Astrocyte (in vitro differentiated cells and primary cell): ENCODE data around the gene C5orf34. TPM values are rescaled to one million over a fixed set of nuclear protein-coding genes. Genes with fewer than 3 reads are reported as not detected.
A peak's percentile ranks its signal among the peaks of the same experiment; 100 is the strongest.

Experiments used
- DNase-seq: peaks from one replicate; pipeline ENCODE4 v3.0.0-alpha.2; 2010; ENCODE audit warnings: low read depth
- FAIRE-seq: peaks from 2 replicates; lab custom pipeline; 2011; peaks lifted over from hg19 to GRCh38; lab: Jason Lieb, UNC
- H2AFZ ChIP-seq: 2 replicates; pipeline ENCODE4 v1.6.0; 2012; ENCODE audit warnings: low read depth, low read length, inconsistent platforms
- H3K27ac ChIP-seq: 2 replicates; pipeline ENCODE4 v1.5.1; 2011; ENCODE audit warnings: low read depth, low read length, inconsistent platforms
- H3K27me3 ChIP-seq: 2 replicates; pipeline ENCODE4 v1.6.0; 2011; ENCODE audit warnings: low read length, inconsistent platforms; ENCODE audit not compliant: insufficient read depth
- H3K36me3 ChIP-seq: 2 replicates; pipeline ENCODE4 v1.5.1; 2011; ENCODE audit warnings: low read length, inconsistent platforms; ENCODE audit not compliant: insufficient read depth
- H3K4me1 ChIP-seq: 2 replicates; pipeline ENCODE4 v1.5.1; 2011; ENCODE audit warnings: low read length, inconsistent platforms; ENCODE audit not compliant: insufficient read depth
- H3K4me2 ChIP-seq: 2 replicates; pipeline ENCODE4 v1.6.0; 2012; ENCODE audit warnings: low read length, inconsistent platforms
- H3K4me3 ChIP-seq: 2 replicates; pipeline ENCODE4 v1.5.1; 2011; ENCODE audit warnings: low read depth, mild to moderate bottlenecking, low read length, inconsistent platforms; ENCODE audit not compliant: insufficient read depth
- H3K79me2 ChIP-seq: 2 replicates; pipeline ENCODE4 v1.6.0; 2012; ENCODE audit warnings: mild to moderate bottlenecking, low read length, inconsistent platforms; ENCODE audit not compliant: insufficient read depth
- H3K9ac ChIP-seq: 2 replicates; pipeline ENCODE4 v1.6.0; 2012; ENCODE audit warnings: mild to moderate bottlenecking, low read length, inconsistent platforms
- H3K9me3 ChIP-seq: 2 replicates; pipeline ENCODE4 v1.5.1; 2012; ENCODE audit warnings: low read depth, mild to moderate bottlenecking, low read length, inconsistent platforms; ENCODE audit not compliant: insufficient read depth
- H4K20me1 ChIP-seq: 2 replicates; pipeline ENCODE4 v1.6.0; 2012; ENCODE audit warnings: low read length, inconsistent platforms; ENCODE audit not compliant: insufficient read depth
- H3K27ac Mint-ChIP-seq: one replicate; pipeline ENCODE4 v1.8.0; 2021; ENCODE audit warnings: mild to moderate bottlenecking, mixed read lengths; ENCODE audit not compliant: unreplicated experiment
- H3K27me3 Mint-ChIP-seq: one replicate; pipeline ENCODE4 v1.8.0; 2021; ENCODE audit warnings: low read depth, mixed read lengths; ENCODE audit not compliant: unreplicated experiment
- H3K36me3 Mint-ChIP-seq: one replicate; pipeline ENCODE4 v1.8.0; 2021; ENCODE audit warnings: low read depth, mixed read lengths; ENCODE audit not compliant: unreplicated experiment
- H3K4me1 Mint-ChIP-seq: one replicate; pipeline ENCODE4 v1.8.0; 2021; ENCODE audit warnings: low read depth, mixed read lengths; ENCODE audit not compliant: unreplicated experiment
- H3K4me3 Mint-ChIP-seq: one replicate; pipeline ENCODE4 v1.8.0; 2021; ENCODE audit warnings: mild to moderate bottlenecking, moderate library complexity, mixed read lengths; ENCODE audit not compliant: unreplicated experiment
- H3K9me3 Mint-ChIP-seq: one replicate; pipeline ENCODE4 v1.8.0; 2021; ENCODE audit warnings: mild to moderate bottlenecking, mixed read lengths; ENCODE audit not compliant: unreplicated experiment
- EZH2 ChIP-seq: IDR thresholded peaks from 2 replicates; pipeline ENCODE4 v1.6.1; 2012; ENCODE audit warnings: mild to moderate bottlenecking, low read length, inconsistent platforms; ENCODE audit not compliant: insufficient read depth
- total RNA-seq: library from RNA; stranded (reverse); gene quantifications from 2 replicates; pipeline ENCODE4 v1.2.1, GENCODE V29; 2021
- TF ChIP-seq, protein P1 (sequence below): IDR thresholded peaks from 2 replicates; pipeline ENCODE4 v1.5.1; 2011; ENCODE audit warnings: low read depth, mild to moderate bottlenecking, inconsistent platforms, low read length, moderate library complexity; ENCODE audit not compliant: insufficient read depth

The C5orf34 gene
- total RNA-seq, 1 donor from 2014 or later: 3.3 TPM

DNA sequence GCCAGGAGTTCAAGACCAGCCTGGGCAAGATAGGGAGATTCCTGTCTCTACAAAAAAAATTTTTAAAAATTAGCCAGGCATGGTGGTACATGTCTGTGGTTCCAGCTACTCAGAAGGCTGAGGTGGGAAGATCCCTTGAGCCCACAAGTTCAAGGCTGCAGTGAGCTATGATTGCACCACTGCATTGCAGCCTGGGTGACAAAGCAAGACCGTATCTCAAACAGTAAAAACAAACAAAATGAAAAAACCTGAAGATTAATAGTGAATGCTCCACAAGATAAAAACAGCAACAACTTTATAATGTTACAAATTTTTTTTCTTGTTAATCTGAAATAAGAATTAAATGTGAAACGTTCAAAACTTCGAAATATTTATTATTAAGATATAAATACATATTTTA lies 28.6 kb downstream of the C5orf34 start:
- Histone ChIP-seq H3K9me3 (no peaks in the 10 kb centered on the region), H3K36me3 (no peaks in the 10 kb centered on the region), H3K4me2 (no peak overlapping the region), H3K79me2 (peaks cover 21% of the 10 kb centered on the region), H3K27me3 (no peaks in the 10 kb centered on the region), H3K9ac (no peak overlapping the region), H4K20me1 (no peaks in the 10 kb centered on the region), H3K27ac (no peak overlapping the region), H3K4me3 (no peak overlapping the region), H3K4me1 (peaks cover 5% of the 10 kb centered on the region), H2AFZ (no peak overlapping the region)
- Mint-ChIP-seq H3K36me3 (no peaks in the 10 kb centered on the region), H3K9me3 (no peaks in the 10 kb centered on the region), H3K27ac (no peak overlapping the region), H3K4me1 (peaks cover 8% of the 10 kb centered on the region), H3K27me3 (no peaks in the 10 kb centered on the region), H3K4me3 (no peak overlapping the region)
- FAIRE-seq (no peak), DNase-seq (no peak)
- TF ChIP-seq, protein P1, sequence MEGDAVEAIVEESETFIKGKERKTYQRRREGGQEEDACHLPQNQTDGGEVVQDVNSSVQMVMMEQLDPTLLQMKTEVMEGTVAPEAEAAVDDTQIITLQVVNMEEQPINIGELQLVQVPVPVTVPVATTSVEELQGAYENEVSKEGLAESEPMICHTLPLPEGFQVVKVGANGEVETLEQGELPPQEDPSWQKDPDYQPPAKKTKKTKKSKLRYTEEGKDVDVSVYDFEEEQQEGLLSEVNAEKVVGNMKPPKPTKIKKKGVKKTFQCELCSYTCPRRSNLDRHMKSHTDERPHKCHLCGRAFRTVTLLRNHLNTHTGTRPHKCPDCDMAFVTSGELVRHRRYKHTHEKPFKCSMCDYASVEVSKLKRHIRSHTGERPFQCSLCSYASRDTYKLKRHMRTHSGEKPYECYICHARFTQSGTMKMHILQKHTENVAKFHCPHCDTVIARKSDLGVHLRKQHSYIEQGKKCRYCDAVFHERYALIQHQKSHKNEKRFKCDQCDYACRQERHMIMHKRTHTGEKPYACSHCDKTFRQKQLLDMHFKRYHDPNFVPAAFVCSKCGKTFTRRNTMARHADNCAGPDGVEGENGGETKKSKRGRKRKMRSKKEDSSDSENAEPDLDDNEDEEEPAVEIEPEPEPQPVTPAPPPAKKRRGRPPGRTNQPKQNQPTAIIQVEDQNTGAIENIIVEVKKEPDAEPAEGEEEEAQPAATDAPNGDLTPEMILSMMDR: no peak
- no peak for TF ChIP-seq EZH2

- Histone ChIP-seq H3K9me3 (no peaks in the 10 kb centered on the region), H3K4me2 (no peak overlapping the region), H3K9ac (no peak overlapping the region), H2AFZ (no peak overlapping the region), H4K20me1 (no peaks in the 10 kb centered on the region), H3K36me3 (no peaks in the 10 kb centered on the region), H3K27me3 (no peaks in the 10 kb centered on the region), H3K79me2 (peaks cover 27% of the 10 kb centered on the region), H3K4me1 (peaks cover 5% of the 10 kb centered on the region), H3K27ac (no peak overlapping the region), H3K4me3 (no peak overlapping the region)
- H3K27ac Mint-ChIP-seq: peak overlapping the region; percentile 60
- peak overlapping the region; percentile 1 for H3K4me3 Mint-ChIP-seq
- no peaks in the 10 kb centered on the region for H3K9me3 Mint-ChIP-seq
- no peak for FAIRE-seq
- no peak for TF ChIP-seq EZH2
- TF ChIP-seq, protein P1: no peak
- no peaks in the 10 kb centered on the region for H3K36me3 Mint-ChIP-seq
- H3K27me3 Mint-ChIP-seq: no peaks in the 10 kb centered on the region
- DNase-seq: no peak
- H3K4me1 Mint-ChIP-seq: peaks cover 8% of the 10 kb centered on the region
Observed at GRCh38 chr5:43485406-43485805, 29.5 kb downstream of the C5orf34 start.

DNA sequence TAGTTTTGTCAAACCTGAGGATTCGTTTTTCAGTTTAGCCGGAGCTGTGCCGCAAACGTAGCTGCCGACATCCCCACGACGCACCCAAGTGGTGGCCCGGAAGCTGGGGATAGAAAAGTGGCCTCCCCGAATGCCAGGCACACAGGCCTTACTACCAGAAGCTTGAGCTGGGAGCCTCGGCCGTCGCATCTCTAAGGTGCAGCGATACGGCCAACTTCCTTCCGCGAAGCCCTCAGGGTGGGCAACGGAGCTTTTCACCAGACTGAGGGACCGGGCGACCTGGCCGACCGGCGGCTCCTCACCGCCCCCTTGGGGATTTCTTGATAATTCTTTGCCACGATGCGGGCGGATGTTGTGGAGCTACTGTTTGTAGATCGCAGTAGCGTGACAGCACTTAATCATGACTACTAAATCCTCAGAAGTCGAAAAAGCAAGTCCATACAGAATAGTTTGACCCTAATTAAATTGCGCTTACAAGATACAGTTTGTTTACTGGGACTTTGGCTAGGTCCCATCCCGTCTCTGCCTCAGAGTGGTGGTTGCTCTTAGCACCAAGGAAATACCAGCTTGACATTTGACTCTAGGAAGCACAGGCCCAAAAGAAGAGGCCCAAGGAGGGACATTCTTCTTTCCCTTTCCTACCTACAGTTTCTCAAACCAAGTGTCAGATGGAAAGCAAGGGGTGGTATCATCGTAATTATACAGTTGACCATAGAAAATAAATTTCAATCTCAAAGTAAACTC lies 30.7 kb downstream of the C5orf34 start:
- Histone ChIP-seq H3K4me3 (peak overlapping the region; percentile 90), H3K4me1 (peaks cover 5% of the 10 kb centered on the region), H3K9ac (peak overlapping the region; percentile 97), H3K79me2 (peaks cover 33% of the 10 kb centered on the region), H4K20me1 (no peaks in the 10 kb centered on the region), H3K4me2 (peak overlapping the region; percentile 83), H3K27ac (peak overlapping the region; percentile 97), H3K27me3 (no peaks in the 10 kb centered on the region), H3K36me3 (no peaks in the 10 kb centered on the region), H3K9me3 (no peaks in the 10 kb centered on the region), H2AFZ (peak overlapping the region; percentile 97)
- no peaks in the 10 kb centered on the region for H3K27me3 Mint-ChIP-seq
- TF ChIP-seq EZH2: no peak
- TF ChIP-seq, protein P1: peak; percentile 64
- FAIRE-seq: no peak
- H3K36me3 Mint-ChIP-seq: no peaks in the 10 kb centered on the region
- DNase-seq: peak; percentile 69
- peak overlapping the region; percentile 100 for H3K27ac Mint-ChIP-seq
- no peaks in the 10 kb centered on the region for H3K9me3 Mint-ChIP-seq
- peaks cover 10% of the 10 kb centered on the region for H3K4me1 Mint-ChIP-seq
- H3K4me3 Mint-ChIP-seq: peak overlapping the region; percentile 98
